NCI-H2107 (cell line): ENCODE data around the gene RNU1-3.
"Not testable (repeated sequence)": the region's sequence is repeated elsewhere in the genome, so short reads cannot be mapped to it uniquely, and the experiment has no call there.

Experiments used
- DNase-seq: peaks from one replicate; lab custom pipeline; 2025; lab: John Stamatoyannopoulos, UW

Gene RNU1-3

GRCh38 chr1:16693449-16694307, 26.9 kb upstream of the RNU1-3 start:
- not testable (repeated sequence) for DNase-seq

GRCh38 chr1:16692717-16693448, 26.1 kb upstream of the RNU1-3 start:
- DNase-seq: not testable (repeated sequence)

- DNase-seq: not testable (repeated sequence)
Measured at GRCh38 chr1:16692283-16692682, 25.5 kb upstream of the RNU1-3 start.

GRCh38 chr1:16690971-16691682, 24.4 kb upstream of the RNU1-3 start:
- DNase-seq: not testable (repeated sequence)

GRCh38 chr1:16687132-16687800, 20.5 kb upstream of the RNU1-3 start:
- DNase-seq: not testable (repeated sequence)

- DNase-seq: not testable (repeated sequence)
Measured at GRCh38 chr1:16685445-16686371, 19.0 kb upstream of the RNU1-3 start.

GRCh38 chr1:16684738-16685337, 18.1 kb upstream of the RNU1-3 start:
- DNase-seq: not testable (repeated sequence)

- not testable (repeated sequence) for DNase-seq
Measured at GRCh38 chr1:16684152-16684551, 17.4 kb upstream of the RNU1-3 start.

- not testable (repeated sequence) for DNase-seq
Measured at GRCh38 chr1:16682803-16683202, 16.1 kb upstream of the RNU1-3 start.

GRCh38 chr1:16680366-16680765, 13.6 kb upstream of the RNU1-3 start:
- not testable (repeated sequence) for DNase-seq

- DNase-seq: no peak
Measured at GRCh38 chr1:16677552-16678431, 11.0 kb upstream of the RNU1-3 start.

GRCh38 chr1:16676661-16677523, 10.1 kb upstream of the RNU1-3 start:
- not testable (repeated sequence) for DNase-seq

GRCh38 chr1:16675118-16675510, 8.4 kb upstream of the RNU1-3 start:
- DNase-seq: not testable (repeated sequence)

GRCh38 chr1:16673976-16674375, 7.2 kb upstream of the RNU1-3 start:
- not testable (repeated sequence) for DNase-seq

GRCh38 chr1:16665836-16666235, 912 bp downstream of the RNU1-3 start:
- not testable (repeated sequence) for DNase-seq

- not testable (repeated sequence) for DNase-seq
Measured at GRCh38 chr1:16658234-16658633, 8.5 kb downstream of the RNU1-3 start.

- DNase-seq: not testable (repeated sequence)
Measured at GRCh38 chr1:16656981-16657683, 9.6 kb downstream of the RNU1-3 start.

- not testable (repeated sequence) for DNase-seq
Measured at GRCh38 chr1:16656574-16656973, 10.2 kb downstream of the RNU1-3 start.
